ENCODE data around the gene RAB28.

The RAB28 gene

DNA sequence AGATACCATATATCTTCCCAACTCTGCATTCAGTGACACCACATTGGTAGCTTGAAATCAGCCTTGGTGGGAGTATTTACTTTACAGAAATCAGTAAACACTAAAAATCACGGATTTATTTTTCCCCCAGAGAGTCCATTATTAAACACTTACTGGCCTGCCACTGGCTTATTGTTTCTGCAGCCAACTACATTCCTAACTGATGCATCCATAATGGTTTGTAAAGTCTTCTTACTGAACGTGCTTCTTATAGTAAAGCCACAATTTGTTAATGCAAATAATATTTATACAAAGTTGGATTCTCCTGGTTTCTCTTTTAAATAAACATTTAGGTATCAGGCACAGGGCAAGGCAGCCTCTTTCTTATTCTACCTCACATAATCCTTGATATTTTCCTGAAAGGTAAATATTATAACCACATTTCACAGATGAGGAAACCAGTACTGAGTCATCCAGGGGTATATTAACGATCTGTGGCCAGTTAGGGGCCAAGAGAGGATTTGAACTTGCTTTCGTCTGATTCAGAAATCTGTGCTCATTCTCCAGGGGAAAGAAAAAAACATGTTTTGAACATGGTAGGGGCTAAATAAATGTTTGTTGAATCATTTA lies 136.5 kb downstream of the RAB28 start:
- in situ Hi-C loops (cut with MboI; ENCODE audit: low pct_unique_long_range_greater_than_20kb, low sequenced_read_pairs): no loop called here
- no peak for DNase-seq

DNA sequence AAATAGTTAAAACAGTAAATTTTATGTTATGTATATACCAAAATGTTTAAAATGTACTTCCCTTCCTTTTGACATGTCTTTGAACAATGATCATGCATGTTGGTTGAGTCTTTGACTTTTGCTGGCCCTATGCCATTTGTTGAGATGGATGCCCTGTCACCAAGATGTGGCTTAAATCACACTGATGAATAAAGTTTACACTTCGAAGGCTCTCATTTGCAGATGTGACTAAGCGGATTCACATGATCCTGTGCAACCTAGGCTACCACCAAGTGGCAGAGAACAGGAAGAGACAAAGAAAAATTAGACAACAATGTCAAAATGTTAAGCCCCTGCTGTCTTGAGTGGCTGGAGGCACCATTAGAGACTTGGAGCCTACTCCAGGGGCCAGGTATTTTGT lies 139.9 kb downstream of the RAB28 start:
- DNase-seq: no peak
- in situ Hi-C loops (cut with MboI; ENCODE audit: low pct_unique_long_range_greater_than_20kb, low sequenced_read_pairs): no loop called here

DNA sequence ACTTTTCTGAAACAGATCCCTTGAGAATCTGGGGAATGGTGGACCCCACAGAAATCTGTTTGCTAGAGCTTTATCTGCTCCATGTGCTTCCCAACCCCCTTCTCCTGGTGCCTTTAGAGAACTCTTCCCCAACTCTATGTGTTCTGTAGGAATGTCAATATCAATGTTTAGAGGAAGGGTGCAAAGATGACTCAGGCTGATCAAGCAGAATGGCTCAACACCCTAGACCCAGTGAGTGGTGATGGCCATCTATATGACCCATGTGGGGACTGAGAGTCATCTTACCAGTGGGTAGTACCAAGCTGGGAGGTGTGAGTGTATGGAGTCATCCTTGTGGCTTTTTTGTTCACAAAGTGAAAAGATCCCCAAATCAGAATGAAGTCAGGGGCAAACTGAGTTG lies 143.5 kb downstream of the RAB28 start:
- DNase-seq: no peak
- in situ Hi-C loops (cut with MboI; ENCODE audit: low pct_unique_long_range_greater_than_20kb, low sequenced_read_pairs): no loop called here

DNA sequence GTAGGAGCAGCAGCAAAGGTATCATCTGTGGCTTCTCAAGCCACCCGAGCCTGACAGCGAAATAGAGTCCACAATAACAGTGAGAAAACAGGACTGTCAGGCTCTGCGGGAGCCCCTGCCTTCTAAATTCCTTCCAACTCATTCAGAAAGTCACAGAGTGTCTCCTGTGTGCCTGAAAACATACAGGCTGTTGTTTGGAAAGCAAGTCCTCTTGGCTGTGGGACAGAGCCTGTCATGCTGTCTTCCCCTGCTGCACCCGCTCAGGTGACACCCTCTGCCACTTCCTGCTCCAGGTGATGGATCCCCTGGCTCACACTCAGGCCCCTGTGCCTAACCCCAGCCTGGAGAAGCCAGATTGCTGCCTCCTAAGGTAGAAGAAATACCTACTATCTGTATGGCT lies 152.3 kb downstream of the RAB28 start:
- DNase-seq: no peak
- in situ Hi-C loops (cut with MboI; ENCODE audit: low pct_unique_long_range_greater_than_20kb, low sequenced_read_pairs): no loop called here

DNA sequence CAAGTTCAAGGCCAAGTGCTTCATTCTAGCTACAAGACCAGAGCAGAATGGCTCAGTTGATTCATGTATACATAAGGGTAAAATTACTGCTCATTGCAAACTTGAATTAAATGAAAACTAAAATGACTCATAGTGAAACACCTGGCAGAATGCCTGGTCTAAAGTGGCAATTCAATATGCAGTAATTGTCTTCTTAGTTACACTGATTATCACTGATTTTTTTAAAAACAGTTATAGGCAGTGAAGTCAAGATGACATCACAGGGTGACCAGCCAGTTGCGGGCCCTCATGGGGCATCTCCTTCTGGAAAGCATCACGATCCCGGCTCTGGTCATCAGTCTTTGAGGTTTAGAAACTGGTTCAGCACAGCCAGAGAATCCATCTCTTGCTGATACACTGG lies 154.2 kb downstream of the RAB28 start:
- in situ Hi-C loops (cut with MboI; ENCODE audit: low pct_unique_long_range_greater_than_20kb, low sequenced_read_pairs): no loop called here
- no peak for DNase-seq

DNA sequence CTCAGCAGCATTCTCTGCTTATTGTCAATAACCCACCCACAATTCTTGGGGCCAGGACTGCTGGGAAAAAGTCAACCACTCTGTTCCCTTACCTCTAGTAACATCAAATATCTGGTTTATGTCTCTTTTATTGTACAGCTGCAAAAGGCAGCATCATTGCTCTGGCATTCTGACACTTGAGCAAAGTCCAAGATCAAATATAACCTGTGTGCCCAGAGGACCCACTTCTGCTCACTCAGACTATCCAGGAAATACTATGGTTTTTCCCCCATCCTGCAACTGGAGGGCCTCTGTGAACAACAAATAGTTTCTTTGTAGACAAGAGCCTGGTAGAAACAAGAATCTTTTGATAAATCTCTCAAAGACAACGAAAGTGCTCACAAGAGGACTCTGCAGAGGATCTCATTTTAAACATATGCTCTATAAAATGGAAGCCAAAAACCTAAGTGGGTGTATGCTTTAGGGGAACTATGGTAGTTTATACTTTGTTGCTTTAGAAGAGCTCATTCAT lies 154.7 kb downstream of the RAB28 start:
- DNase-seq: no peak
- in situ Hi-C loops (cut with MboI; ENCODE audit: low pct_unique_long_range_greater_than_20kb, low sequenced_read_pairs): no loop called here

DNA sequence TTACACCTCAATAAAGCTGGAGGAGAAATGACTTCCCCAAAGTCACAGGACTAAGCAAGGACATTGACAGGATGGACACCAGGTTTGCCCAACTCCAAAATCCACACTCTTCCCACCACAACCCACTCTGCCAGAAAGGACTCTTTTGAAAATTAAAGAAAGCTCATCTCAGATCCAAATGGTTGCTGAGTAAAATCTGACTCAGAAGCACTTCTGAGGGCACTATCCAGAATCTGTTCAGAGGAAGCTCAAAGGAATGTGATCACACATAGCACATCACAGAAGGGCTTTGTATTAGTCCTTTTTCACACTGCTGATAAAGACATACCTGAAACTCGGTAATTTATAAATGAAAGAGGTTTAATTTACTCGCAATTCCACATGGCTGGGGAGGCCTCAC lies 155.5 kb downstream of the RAB28 start:
- in situ Hi-C loops (cut with MboI; ENCODE audit: low pct_unique_long_range_greater_than_20kb, low sequenced_read_pairs): no loop called here
- DNase-seq: no peak

DNA sequence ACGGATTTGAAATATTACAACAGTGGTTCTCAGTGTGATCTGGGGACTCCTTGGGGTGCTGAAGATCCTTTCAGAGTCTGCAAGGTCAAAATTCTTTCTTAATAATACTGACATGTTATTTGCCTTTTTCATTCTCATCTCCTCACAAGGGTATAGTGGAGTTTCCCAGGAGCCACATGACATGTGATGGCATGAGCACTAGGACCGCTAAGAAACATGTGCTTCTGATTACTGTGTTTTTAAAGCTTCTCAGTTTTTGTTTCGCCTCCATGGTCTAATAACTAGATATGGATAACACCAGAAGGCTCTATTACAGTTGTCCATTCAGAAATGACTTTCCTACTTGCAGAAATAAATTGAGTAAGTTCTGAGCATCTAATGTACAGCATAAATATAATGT lies 156.1 kb downstream of the RAB28 start:
- in situ Hi-C loops (cut with MboI; ENCODE audit: low pct_unique_long_range_greater_than_20kb, low sequenced_read_pairs): no loop called here
- DNase-seq: no peak

DNA sequence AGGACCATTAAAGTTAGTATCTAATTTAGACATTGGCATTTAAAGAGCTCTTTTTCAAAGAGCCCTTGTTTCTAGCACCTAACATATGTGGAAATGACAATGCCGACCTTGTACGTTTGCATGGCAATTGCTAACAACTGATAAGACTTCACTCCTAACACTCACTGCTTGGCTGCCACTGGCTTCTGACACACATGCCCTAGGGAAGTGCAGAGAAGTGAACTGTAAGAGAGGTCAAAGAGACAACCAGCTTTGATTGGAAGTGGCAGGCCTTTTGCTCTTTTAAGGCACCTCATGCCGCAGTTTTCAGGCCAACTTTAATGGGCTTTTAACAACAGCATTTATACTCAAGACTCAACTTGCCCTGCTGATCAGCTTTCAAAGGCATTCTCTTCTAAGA lies 158.4 kb downstream of the RAB28 start:
- no peak for DNase-seq
- in situ Hi-C loops (cut with MboI; ENCODE audit: low pct_unique_long_range_greater_than_20kb, low sequenced_read_pairs): no loop called here

DNA sequence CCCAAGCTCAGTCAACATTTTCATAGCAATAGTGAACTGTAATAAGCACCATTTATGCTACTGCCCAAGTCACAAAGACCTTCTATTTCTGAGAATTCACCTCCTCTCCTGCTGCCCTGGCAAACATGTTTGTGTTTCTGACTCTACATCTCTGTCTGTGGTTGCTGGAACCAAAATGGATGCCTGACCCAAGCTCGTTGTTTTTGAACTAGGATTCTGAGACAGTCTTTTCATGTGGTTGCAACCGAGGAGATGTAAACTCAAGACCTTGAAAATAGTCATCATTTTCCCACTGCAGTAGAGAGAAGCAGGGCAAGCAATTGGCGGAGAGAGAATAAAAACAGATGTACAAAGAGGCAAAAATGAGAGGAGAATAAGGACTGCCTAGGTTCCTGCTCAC lies 160.2 kb downstream of the RAB28 start:
- DNase-seq: no peak
- in situ Hi-C loops (cut with MboI; ENCODE audit: low pct_unique_long_range_greater_than_20kb, low sequenced_read_pairs): no loop called here

DNA sequence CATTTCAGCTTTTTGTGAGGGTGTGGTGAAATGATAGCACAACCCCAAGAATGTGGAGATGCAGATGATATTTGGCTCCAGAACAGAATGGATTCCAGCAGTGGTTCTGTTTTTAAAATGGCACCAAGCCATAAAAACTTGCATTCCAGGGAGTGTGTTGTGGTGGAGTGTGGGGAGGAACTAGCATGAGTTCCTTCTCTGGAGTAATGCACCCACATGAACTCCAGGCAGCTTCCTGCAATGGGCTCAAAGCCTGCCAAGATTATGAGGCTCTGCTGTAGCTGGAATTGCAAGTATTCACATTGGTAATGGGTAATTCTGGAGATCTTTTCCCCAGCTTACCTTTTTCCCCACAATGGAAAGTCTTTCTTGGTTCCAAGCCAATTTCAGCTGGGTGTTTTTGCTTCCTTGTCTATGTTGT lies 161.4 kb downstream of the RAB28 start:
- peak; percentile 2 for DNase-seq
- in situ Hi-C loops (cut with MboI; ENCODE audit: low pct_unique_long_range_greater_than_20kb, low sequenced_read_pairs): no loop called here
